Measurements from ENCODE around the gene SETD1B. TPM values are rescaled to one million over a fixed set of nuclear protein-coding genes. Genes with fewer than 3 reads are reported as not detected.
A peak's percentile ranks its signal among the peaks of the same experiment; 100 is the strongest.

SETD1B gene
- polyA plus RNA-seq, 4 donors, result 3.6 to 13.0 (median 6.6) TPM

GRCh38 chr12:121791671-121792551 lies 11.9 kb upstream of the SETD1B start:
- 23 to 47% (median 24%) methylated on average over 14 of the region's 14 CpGs for WGBS, 3 donors
- no peaks in the 10 kb centered on the region for H3K27me3 ChIP-seq (ENCODE audit: control insufficient read depth in 3 of 3, insufficient read depth in 3 of 3, low read length in 3 of 3)
- peak overlapping the region; percentile 72 to 92 (median 84) for H3K4me3 ChIP-seq (ENCODE audit: low read depth in 1 of 3, low read length in 3 of 3)
- DNase-seq (peak; percentile 91 to 94), FAIRE-seq (no peak)
- peaks cover 0 to 81% (median 4%) of the 10 kb centered on the region in 3 donors for H3K4me1 ChIP-seq (ENCODE audit: control insufficient read depth in 3 of 3, insufficient read depth in 2 of 3, low read depth in 1 of 3, low read length in 2 of 3)
- H3K27ac ChIP-seq (ENCODE audit: low read depth in 1 of 3, low read length in 2 of 3), result peak overlapping the region; percentile 73 to 100 (median 99)
- H3K9me3 ChIP-seq (ENCODE audit: control insufficient read depth in 2 of 2, insufficient read depth in 1 of 2, low read depth in 1 of 2, low read length in 1 of 2), result no peaks in the 10 kb centered on the region
- H3K36me3 ChIP-seq (ENCODE audit: control insufficient read depth in 3 of 3, insufficient read depth in 2 of 3, low read depth in 1 of 3, low read length in 3 of 3), result peaks cover 0 to 62% (median 2%) of the 10 kb centered on the region in 3 donors

DNA sequence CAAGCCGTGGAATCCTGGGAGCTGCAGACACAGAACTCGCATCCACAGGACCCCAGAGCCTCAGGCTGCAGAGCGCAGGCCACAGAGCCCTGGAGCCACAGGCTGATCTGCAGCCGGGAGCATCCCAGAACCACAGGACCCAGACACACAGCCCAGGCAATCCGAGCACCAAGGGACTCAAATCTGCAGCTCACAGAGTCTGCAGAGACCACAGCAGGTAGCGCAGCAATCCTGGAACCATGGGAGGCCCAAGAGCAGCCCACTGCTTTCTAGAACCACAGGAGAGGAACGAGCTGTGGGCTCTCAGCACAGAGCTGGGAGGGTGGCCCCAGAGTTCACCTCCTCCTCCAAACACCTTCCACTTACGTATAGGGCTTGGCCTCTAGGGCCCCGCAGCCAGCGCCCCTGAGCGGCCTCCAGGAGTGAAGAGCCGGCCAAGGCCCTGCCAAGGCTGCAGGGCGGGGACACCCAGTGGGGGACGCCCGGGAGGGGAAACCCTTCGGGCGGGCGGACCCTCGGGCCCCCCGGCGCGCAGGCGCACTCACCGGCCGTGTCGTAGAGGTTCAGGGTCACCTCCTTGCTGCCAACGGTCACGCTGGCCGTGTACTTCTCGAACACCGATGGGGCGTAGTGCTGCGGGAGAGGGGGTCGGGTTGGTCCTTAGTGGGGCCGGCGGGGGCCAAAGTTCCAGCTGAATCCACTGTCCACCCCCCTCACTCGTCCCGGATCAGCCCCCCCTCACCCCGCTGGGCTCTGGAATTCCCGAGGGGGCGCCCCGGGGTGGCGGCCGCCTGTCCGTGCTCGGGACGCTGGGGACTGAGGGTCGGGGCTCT lies 11.0 kb upstream of the SETD1B start:
- Histone ChIP-seq H3K9me3 (ENCODE audit: control insufficient read depth in 2 of 2, insufficient read depth in 1 of 2, low read depth in 1 of 2, low read length in 1 of 2) (no peaks in the 10 kb centered on the region), H3K4me1 (ENCODE audit: control insufficient read depth in 3 of 3, insufficient read depth in 2 of 3, low read depth in 1 of 3, low read length in 2 of 3) (peaks cover 0 to 85% (median 4%) of the 10 kb centered on the region in 3 donors), H3K27me3 (ENCODE audit: control insufficient read depth in 3 of 3, insufficient read depth in 3 of 3, low read length in 3 of 3) (no peaks in the 10 kb centered on the region), H3K27ac (ENCODE audit: low read depth in 1 of 3, low read length in 2 of 3) (peak overlapping the region; percentile 73 to 100 (median 99)), H3K4me3 (ENCODE audit: low read depth in 1 of 3, low read length in 3 of 3) (peak overlapping the region; percentile 72 to 92 (median 84)), H3K36me3 (ENCODE audit: control insufficient read depth in 3 of 3, insufficient read depth in 2 of 3, low read depth in 1 of 3, low read length in 3 of 3) (peaks cover 0 to 61% (median 2%) of the 10 kb centered on the region in 3 donors)
- no peak for FAIRE-seq
- 12 to 23% (median 17%) methylated on average over 37 to 48 of the region's 48 CpGs for WGBS, 3 donors
- peak; percentile 58 to 89 for DNase-seq

GRCh38 chr12:121793440-121793837 lies 10.4 kb upstream of the SETD1B start, which contains the start of gene RHOF:
RHOF (minus strand) TSS chr12:121793688; CDS start chr12:121793633, 55 bp downstream.
- Histone ChIP-seq H3K27me3 (ENCODE audit: control insufficient read depth in 3 of 3, insufficient read depth in 3 of 3, low read length in 3 of 3) (no peaks in the 10 kb centered on the region), H3K9me3 (ENCODE audit: control insufficient read depth in 2 of 2, insufficient read depth in 1 of 2, low read depth in 1 of 2, low read length in 1 of 2) (no peaks in the 10 kb centered on the region), H3K27ac (ENCODE audit: low read depth in 1 of 3, low read length in 2 of 3) (peak within 1 kb of the TSS; percentile 73 to 100 (median 99)), H3K36me3 (ENCODE audit: control insufficient read depth in 3 of 3, insufficient read depth in 2 of 3, low read depth in 1 of 3, low read length in 3 of 3) (peaks cover 0 to 61% (median 2%) of the 10 kb centered on the region in 3 donors), H3K4me1 (ENCODE audit: control insufficient read depth in 3 of 3, insufficient read depth in 2 of 3, low read depth in 1 of 3, low read length in 2 of 3) (peaks cover 3 to 87% (median 4%) of the 10 kb centered on the region in 3 donors), H3K4me3 (ENCODE audit: low read depth in 1 of 3, low read length in 3 of 3) (peak within 1 kb of the TSS; percentile 72 to 92 (median 84))
- WGBS, 3 donors, result 0 to 2% (median 1%) methylated on average over 26 to 36 of the region's 36 CpGs
- no peak for FAIRE-seq
- DNase-seq, result peak; percentile 55 to 71

DNA sequence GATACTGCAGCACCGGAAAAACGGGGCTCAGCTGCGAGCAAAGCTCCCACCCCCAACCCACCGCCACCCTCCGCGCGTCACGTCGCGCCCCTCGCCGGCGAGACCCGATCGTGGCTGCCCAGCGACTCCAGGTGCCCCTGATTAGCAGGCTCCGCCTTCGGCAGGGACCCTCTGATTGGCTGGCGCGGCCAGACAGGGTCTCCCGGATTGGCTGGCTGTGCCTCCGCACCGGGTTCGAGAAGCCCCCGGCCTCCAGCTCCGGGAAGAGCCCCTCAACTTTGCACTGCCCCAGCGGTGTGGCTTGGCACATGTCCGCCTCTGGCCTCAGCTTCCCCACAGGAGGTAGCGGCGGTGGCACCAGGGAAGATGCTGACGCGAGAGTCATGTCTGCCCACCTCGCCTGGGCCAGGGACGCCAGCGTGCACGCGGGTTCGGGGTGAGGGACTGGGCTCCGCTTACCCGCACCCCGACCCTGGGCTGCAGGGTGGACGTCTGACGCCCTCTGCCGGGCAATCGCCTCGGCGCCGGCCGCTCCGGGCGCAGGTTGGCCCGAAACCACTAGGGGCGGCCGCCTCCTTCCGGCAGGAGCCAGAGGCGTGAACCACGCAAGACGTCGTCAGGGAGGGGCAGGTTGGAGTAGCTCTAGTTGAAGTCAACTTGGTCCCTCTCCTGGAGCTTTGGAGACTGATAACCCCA lies 9.8 kb upstream of the SETD1B start:
- peaks cover 2 to 87% (median 8%) of the 10 kb centered on the region in 3 donors for H3K4me1 ChIP-seq (ENCODE audit: control insufficient read depth in 3 of 3, insufficient read depth in 2 of 3, low read depth in 1 of 3, low read length in 2 of 3)
- WGBS, 3 donors, result 0 to 1% (median 1%) methylated on average over 52 to 59 of the region's 59 CpGs
- FAIRE-seq, result no peak

GRCh38 chr12:121794534-121795033 lies 9.2 kb upstream of the SETD1B start:
- H3K4me3 ChIP-seq (ENCODE audit: low read depth in 1 of 3, low read length in 3 of 3), result peak overlapping the region in 2 of 3 donors; percentile 1 to 32
- H3K9me3 ChIP-seq (ENCODE audit: control insufficient read depth in 2 of 2, insufficient read depth in 1 of 2, low read depth in 1 of 2, low read length in 1 of 2), result no peaks in the 10 kb centered on the region
- DNase-seq (no peak), FAIRE-seq (no peak)
- H3K4me1 ChIP-seq (ENCODE audit: control insufficient read depth in 3 of 3, insufficient read depth in 2 of 3, low read depth in 1 of 3, low read length in 2 of 3), result peaks cover 2 to 86% (median 9%) of the 10 kb centered on the region in 3 donors
- 1 to 2% (median 1%) methylated on average over 13 of the region's 13 CpGs for WGBS, 3 donors
- H3K27ac ChIP-seq (ENCODE audit: low read depth in 1 of 3, low read length in 2 of 3), result peak overlapping the region; percentile 69 to 100 (median 89)
- H3K36me3 ChIP-seq (ENCODE audit: control insufficient read depth in 3 of 3, insufficient read depth in 2 of 3, low read depth in 1 of 3, low read length in 3 of 3), result peaks cover 2 to 59% (median 2%) of the 10 kb centered on the region in 3 donors
- H3K27me3 ChIP-seq (ENCODE audit: control insufficient read depth in 3 of 3, insufficient read depth in 3 of 3, low read length in 3 of 3), result no peaks in the 10 kb centered on the region

More for the DNA sequence above, 9.8 kb upstream of the SETD1B start:
- Histone ChIP-seq H3K4me3 (ENCODE audit: low read depth in 1 of 3, low read length in 3 of 3) (peak overlapping the region; percentile 72 to 92 (median 84)), H3K9me3 (ENCODE audit: control insufficient read depth in 2 of 2, insufficient read depth in 1 of 2, low read depth in 1 of 2, low read length in 1 of 2) (no peaks in the 10 kb centered on the region), H3K27me3 (ENCODE audit: control insufficient read depth in 3 of 3, insufficient read depth in 3 of 3, low read length in 3 of 3) (no peaks in the 10 kb centered on the region), H3K36me3 (ENCODE audit: control insufficient read depth in 3 of 3, insufficient read depth in 2 of 3, low read depth in 1 of 3, low read length in 3 of 3) (peaks cover 2 to 61% (median 2%) of the 10 kb centered on the region in 3 donors), H3K27ac (ENCODE audit: low read depth in 1 of 3, low read length in 2 of 3) (peak overlapping the region; percentile 73 to 100 (median 99))
- DNase-seq, result peak; percentile 94 to 99

DNA sequence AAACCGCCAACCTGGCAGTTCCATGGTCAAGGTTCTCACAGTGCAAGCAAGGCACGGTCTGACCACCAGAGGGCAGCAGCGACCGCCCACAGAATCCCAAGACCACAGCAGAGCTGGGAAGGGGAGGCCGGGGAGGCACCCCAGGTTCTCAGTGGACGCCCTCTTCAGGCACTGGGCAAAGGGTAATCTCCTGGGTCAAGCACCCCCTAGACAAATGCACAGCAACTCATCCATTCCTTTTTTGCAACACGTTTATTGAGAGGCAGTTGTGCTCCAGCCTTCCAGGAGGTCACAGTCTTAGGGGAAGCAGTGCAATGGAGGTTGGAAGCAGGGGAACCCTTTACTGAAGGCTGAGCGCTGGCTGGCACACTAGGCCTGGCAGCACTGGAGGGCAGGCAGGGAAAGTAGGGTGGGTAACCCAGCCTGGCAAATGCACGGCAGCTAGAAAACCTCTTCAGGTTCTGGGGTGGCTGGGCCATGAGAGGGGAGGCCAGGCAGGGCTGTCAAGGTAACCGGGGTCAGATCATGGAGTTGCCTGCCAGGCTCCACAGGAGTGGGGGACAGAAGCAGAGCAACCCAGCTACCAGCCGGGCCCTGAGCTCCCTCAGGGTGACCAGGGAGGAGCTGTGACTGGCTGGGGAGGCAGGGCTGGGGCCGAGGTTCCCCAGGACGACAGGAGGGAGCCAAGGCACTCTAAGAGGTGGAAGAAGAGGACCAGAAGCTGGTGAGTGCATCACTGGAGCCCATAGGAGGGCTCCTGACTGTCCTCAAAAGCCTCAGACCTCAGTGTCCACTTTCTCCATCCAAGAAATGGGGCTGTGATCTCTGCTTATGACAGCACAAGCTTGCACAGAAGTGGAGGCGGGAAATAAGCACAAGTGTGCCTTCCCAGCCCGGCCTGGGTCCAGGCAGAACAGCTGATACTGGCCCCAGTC lies 8.5 kb upstream of the SETD1B start:
- H3K36me3 ChIP-seq (ENCODE audit: control insufficient read depth in 3 of 3, insufficient read depth in 2 of 3, low read depth in 1 of 3, low read length in 3 of 3), result peaks cover 2 to 54% (median 2%) of the 10 kb centered on the region in 3 donors
- H3K4me1 ChIP-seq (ENCODE audit: control insufficient read depth in 3 of 3, insufficient read depth in 2 of 3, low read depth in 1 of 3, low read length in 2 of 3), result peaks cover 2 to 79% (median 9%) of the 10 kb centered on the region in 3 donors
- no peaks in the 10 kb centered on the region for H3K27me3 ChIP-seq (ENCODE audit: control insufficient read depth in 3 of 3, insufficient read depth in 3 of 3, low read length in 3 of 3)
- no peaks in the 10 kb centered on the region for H3K9me3 ChIP-seq (ENCODE audit: control insufficient read depth in 2 of 2, insufficient read depth in 1 of 2, low read depth in 1 of 2, low read length in 1 of 2)
- DNase-seq (peak; percentile 92 to 96), FAIRE-seq (no peak)
- peak overlapping the region in 1 of 3 donors; percentile 1 for H3K4me3 ChIP-seq (ENCODE audit: low read depth in 1 of 3, low read length in 3 of 3)
- H3K27ac ChIP-seq (ENCODE audit: low read depth in 1 of 3, low read length in 2 of 3), result peak overlapping the region; percentile 69 to 100 (median 89)
- 23 to 38% (median 27%) methylated on average over 15 of the region's 15 CpGs for WGBS, 3 donors

Data from small intestine (tissue), 7 donors.